ENCODE measurements around the gene TRIM24.

- TF ChIP-seq CTCF (IDR thresholded peaks at IDR 0.05) = no peak
- TF ChIP-seq ZFX (IDR thresholded peaks at IDR 0.05; ENCODE audit: borderline replicate concordance) = no peak
These were observed 94.6 kb downstream of the TRIM24 start for GRCh38 chr7:138554674-138555073.

All from 22Rv1 (cell line).